Measurements from ENCODE around the gene SLC9C1. TPM values are rescaled to one million over a fixed set of nuclear protein-coding genes. Genes with fewer than 3 reads are reported as not detected.

Gene SLC9C1
- total and polyA plus RNA-seq, 2 of the 4 experiments (the other 2 are of a cell fraction), result not detected

DNA sequence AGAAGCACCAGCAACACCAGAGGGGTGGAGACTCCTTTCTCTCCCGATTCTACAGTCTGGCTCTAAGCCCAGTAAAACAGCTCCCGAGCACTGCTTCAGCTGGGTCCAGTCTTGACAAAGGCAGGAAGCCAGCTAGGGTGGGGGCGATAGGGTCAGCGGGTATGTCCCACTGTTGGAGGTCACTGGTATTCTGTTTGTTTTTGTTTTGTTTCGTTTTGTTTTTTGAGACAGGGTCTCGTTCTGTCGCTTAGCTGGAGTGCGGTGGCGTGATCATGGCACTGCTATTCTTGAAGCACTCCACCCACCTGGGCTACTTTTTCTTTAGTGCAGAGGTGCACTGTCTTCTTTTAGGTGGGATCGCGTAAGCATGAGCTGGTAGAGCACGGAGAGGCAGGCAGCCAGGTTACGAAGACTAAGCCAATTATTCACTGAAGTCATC is 177.2 kb downstream of the SLC9C1 start:
- Histone ChIP-seq H3K4me3 (ENCODE audit: insufficient read depth, low read depth, low read length) (no peak overlapping the region), H4K20me1 (ENCODE audit: insufficient read depth, low read length) (no peaks in the 10 kb centered on the region), H3K79me1 (ENCODE audit: low read depth in 1 of 2, low read length in 2 of 2) (peaks cover 0 to 5% of the 10 kb centered on the region in 2 experiments; a peak in 1 of 4 replicates), H2BK120ac (ENCODE audit: low read depth, low read length) (no peak overlapping the region), H3K4ac (ENCODE audit: low read depth, low read length) (no peak overlapping the region), H3K36me3 (ENCODE audit: control insufficient read depth, insufficient read depth, low read length) (peaks cover 6% of the 10 kb centered on the region), H2AK9ac (replicated peaks; ENCODE audit: low read depth, low read length, poor library complexity) (no peak overlapping the region), H2AK5ac (ENCODE audit: low read depth, low read length) (no peak overlapping the region), H2AFZ (replicated peaks; ENCODE audit: low read length, poor library complexity) (no peak overlapping the region), H3K14ac (replicated peaks; ENCODE audit: low read depth, low read length) (no peak overlapping the region), H3K23ac (ENCODE audit: low read depth, low read length) (no peak overlapping the region), H2BK5ac (ENCODE audit: low read depth, low read length, poor library complexity, severe bottlenecking) (no peak overlapping the region), H3K9ac (ENCODE audit: low read depth, low read length) (no peak overlapping the region), H2BK15ac (ENCODE audit: low read depth, low read length) (no peak overlapping the region), H2BK20ac (ENCODE audit: low read depth, low read length) (no peak overlapping the region), H4K8ac (ENCODE audit: low read depth in 2 of 2, low read length in 2 of 2) (no peak overlapping the region), H3K56ac (ENCODE audit: extremely low read depth, insufficient read depth, low read length) (no peak overlapping the region), H3K9me3 (ENCODE audit: control insufficient read depth, insufficient read depth, low read length) (no peaks in the 10 kb centered on the region), H3K27me3 (ENCODE audit: control insufficient read depth, insufficient read depth, low read length) (no peaks in the 10 kb centered on the region), H3K9me1 (ENCODE audit: insufficient read depth, low read length) (no peaks in the 10 kb centered on the region), H3K27ac (ENCODE audit: insufficient read depth, low read length) (no peak overlapping the region), H3K18ac (ENCODE audit: low read depth, low read length) (no peak overlapping the region), H4K5ac (ENCODE audit: low read depth, low read length) (no peak overlapping the region), H3K4me1 (ENCODE audit: control insufficient read depth, insufficient read depth, low read length) (no peaks in the 10 kb centered on the region), H3K4me2 (ENCODE audit: low read depth, low read length) (no peak overlapping the region), H4K91ac (ENCODE audit: insufficient read depth, low read depth, low read length) (no peak overlapping the region)
- ATAC-seq (ENCODE audit: low read depth) (no peak), DNase-seq (no peak)
- POLR2A ChIA-PET (ENCODE audit: unreplicated experiment), result no interaction called here
- CTCF ChIA-PET, result no interaction called here
- WGBS, 2 experiments (ENCODE audit: extremely low coverage in 2 of 2, insufficient read length in 1 of 2), result 20% methylated on average over 1 of the region's 13 CpGs; no CpG with 5 or more reads in 1 of the 2 experiments
- dilution Hi-C loops (cut with HindIII; ENCODE audit: low sequenced_read_pairs, unreplicated experiment) (no loop called here), in situ Hi-C loops (cut with MboI; ENCODE audit: low sequenced_read_pairs) (no loop called here), intact Hi-C loops (cut with micrococcal nuclease) (no loop called here)
- TF ChIP-seq, protein P1, sequence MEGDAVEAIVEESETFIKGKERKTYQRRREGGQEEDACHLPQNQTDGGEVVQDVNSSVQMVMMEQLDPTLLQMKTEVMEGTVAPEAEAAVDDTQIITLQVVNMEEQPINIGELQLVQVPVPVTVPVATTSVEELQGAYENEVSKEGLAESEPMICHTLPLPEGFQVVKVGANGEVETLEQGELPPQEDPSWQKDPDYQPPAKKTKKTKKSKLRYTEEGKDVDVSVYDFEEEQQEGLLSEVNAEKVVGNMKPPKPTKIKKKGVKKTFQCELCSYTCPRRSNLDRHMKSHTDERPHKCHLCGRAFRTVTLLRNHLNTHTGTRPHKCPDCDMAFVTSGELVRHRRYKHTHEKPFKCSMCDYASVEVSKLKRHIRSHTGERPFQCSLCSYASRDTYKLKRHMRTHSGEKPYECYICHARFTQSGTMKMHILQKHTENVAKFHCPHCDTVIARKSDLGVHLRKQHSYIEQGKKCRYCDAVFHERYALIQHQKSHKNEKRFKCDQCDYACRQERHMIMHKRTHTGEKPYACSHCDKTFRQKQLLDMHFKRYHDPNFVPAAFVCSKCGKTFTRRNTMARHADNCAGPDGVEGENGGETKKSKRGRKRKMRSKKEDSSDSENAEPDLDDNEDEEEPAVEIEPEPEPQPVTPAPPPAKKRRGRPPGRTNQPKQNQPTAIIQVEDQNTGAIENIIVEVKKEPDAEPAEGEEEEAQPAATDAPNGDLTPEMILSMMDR (conservative IDR thresholded peaks at IDR 0.05; ENCODE audit: low read depth, low read length), result no peak
- TF ChIP-seq RAD21 (IDR thresholded peaks at IDR 0.05; ENCODE audit: low read length), result no peak
- no peak for TF ChIP-seq CHD1 (IDR thresholded peaks at IDR 0.05; ENCODE audit: low read depth, low read length)
- TF ChIP-seq, protein P2, sequence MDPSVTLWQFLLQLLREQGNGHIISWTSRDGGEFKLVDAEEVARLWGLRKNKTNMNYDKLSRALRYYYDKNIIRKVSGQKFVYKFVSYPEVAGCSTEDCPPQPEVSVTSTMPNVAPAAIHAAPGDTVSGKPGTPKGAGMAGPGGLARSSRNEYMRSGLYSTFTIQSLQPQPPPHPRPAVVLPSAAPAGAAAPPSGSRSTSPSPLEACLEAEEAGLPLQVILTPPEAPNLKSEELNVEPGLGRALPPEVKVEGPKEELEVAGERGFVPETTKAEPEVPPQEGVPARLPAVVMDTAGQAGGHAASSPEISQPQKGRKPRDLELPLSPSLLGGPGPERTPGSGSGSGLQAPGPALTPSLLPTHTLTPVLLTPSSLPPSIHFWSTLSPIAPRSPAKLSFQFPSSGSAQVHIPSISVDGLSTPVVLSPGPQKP (IDR thresholded peaks at IDR 0.05; ENCODE audit: borderline replicate concordance, low read depth, low read length), result no peak
- TF ChIP-seq NFE2L2 (IDR thresholded peaks at IDR 0.05; ENCODE audit: low read depth, low read length), result no peak
- TF ChIP-seq RFX5 (IDR thresholded peaks at IDR 0.05; ENCODE audit: low read depth, low read length), result no peak
- TF ChIP-seq MAZ (IDR thresholded peaks at IDR 0.05; ENCODE audit: borderline replicate concordance, low read depth, low read length), result no peak
- TF ChIP-seq POLR2A (IDR thresholded peaks at IDR 0.05; ENCODE audit: low read depth, low read length), result no peak
- no peak for TF ChIP-seq FOS (IDR thresholded peaks at IDR 0.05; ENCODE audit: low read depth, low read length)
- no peak for TF ChIP-seq RCOR1 (IDR thresholded peaks at IDR 0.05; ENCODE audit: insufficient replicate concordance, low read length)
- TF ChIP-seq BHLHE40 (IDR thresholded peaks at IDR 0.05; ENCODE audit: low read depth, low read length), result no peak
- no peak for TF ChIP-seq MAFK (IDR thresholded peaks at IDR 0.05; ENCODE audit: low read depth, low read length)
- TF ChIP-seq, protein P3, sequence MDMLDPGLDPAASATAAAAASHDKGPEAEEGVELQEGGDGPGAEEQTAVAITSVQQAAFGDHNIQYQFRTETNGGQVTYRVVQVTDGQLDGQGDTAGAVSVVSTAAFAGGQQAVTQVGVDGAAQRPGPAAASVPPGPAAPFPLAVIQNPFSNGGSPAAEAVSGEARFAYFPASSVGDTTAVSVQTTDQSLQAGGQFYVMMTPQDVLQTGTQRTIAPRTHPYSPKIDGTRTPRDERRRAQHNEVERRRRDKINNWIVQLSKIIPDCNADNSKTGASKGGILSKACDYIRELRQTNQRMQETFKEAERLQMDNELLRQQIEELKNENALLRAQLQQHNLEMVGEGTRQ (IDR thresholded peaks at IDR 0.05; ENCODE audit: low read depth, low read length), result no peak
- TF ChIP-seq MXI1 (IDR thresholded peaks at IDR 0.05; ENCODE audit: borderline replicate concordance, low read depth, low read length), result no peak
- TF ChIP-seq SMC3 (IDR thresholded peaks at IDR 0.05; ENCODE audit: low read depth, low read length), result no peak
- no peak for TF ChIP-seq CEBPB (IDR thresholded peaks at IDR 0.05; ENCODE audit: low read depth, low read length)
- no TSS peak for BruUV-seq (replicated peaks)

All from IMR-90 (cell line).